Hematopoietic multipotent progenitor cell treated with erythropoietin and hydrocortisone succinate and interleukin-3 and kit ligand, for 6 days (in vitro differentiated cells): ENCODE results near the gene DCTN3.
A peak's percentile ranks its signal among the peaks of the same experiment; 100 is the strongest.
"Not testable (repeated sequence)": the region's sequence is repeated elsewhere in the genome, so short reads cannot be mapped to it uniquely, and the experiment has no call there.

Experiments
- DNase-seq: peaks from one replicate; pipeline ENCODE4 v3.0.0-alpha.2; 2015

The DCTN3 gene

GRCh38 chr9:34646211-34647083, 26.2 kb upstream of the DCTN3 start, which contains the start of gene GALT:
Gene GALT (plus strand): TSS chr9:34646675. CDS start chr9:34646705, 30 bp downstream.
- DNase-seq: peak; percentile 96

DNA sequence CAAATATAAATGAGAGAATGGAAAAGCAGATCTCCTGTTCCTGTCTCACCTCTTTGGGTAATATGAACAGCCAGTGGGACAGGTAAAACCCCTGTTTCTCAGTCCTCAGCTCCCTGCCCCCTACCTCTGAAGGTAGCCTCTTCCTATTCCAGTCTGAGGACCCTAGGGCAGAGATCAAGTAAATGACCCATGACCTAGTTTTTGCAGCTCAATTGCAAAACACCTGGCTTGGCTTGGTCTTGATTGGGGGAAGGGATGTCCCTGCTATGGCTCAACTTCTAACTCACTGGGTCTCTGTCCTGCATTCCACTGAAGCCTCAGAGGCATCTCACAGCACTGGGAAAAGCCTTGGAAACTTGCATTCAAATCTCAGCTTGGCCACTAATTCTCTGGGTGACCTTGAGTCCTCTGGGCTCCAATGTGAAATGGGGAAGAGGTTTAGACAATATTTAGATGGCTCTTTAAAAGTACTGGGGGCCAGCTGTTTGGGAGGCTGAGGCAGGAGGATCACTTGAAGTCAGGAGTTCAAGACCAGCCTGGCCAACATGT, 24.5 kb upstream of the DCTN3 start:
- no peak for DNase-seq

DNA sequence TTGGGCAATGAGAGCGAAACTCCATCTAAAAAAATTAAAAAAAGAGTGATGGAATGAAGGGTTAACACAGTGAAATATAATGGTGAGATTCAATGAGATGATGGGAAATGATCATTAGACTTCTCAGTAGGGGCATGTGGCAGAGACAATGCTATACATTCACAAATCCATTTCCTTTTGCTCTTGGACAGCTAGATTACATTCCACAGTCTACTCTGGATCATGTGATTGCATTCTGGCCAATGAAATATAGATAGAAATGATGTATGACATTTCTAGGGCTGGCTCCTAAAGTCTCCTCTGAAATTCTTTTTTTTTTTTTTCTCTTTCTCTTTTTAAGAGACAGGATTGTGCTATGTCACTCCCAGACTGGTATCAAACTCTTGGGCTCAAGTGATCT, 22.4 kb upstream of the DCTN3 start:
- DNase-seq: no peak

DNA sequence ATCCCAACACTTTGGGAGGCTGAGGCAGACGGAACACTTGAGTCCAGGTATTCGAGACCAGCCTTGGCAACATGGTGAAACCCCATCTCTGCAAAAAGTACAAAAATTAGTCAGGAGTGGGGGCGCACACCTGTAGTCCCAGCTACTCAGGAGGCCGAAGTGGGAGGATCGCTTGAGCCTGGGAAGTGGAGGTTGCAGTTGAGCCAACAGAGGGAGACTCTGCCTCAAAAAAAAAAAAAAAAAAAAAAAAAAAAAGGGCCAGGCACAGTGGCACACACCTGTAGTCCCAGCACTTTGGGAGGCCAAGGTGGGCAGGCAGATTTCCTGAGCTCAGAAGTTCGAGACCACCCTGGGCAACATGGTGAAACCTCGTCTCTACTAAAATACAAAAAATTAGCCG, 19.0 kb upstream of the DCTN3 start:
- not testable (repeated sequence) for DNase-seq

GRCh38 chr9:34638138-34638445, 17.8 kb upstream of the DCTN3 start:
- no peak for DNase-seq

- DNase-seq: peak; percentile 96
Measured at GRCh38 chr9:34637356-34638137, 17.3 kb upstream of the DCTN3 start, which contains the start of gene SIGMAR1. Gene SIGMAR1 (minus strand): TSS chr9:34637787. CDS start chr9:34637697, 90 bp downstream.

DNA sequence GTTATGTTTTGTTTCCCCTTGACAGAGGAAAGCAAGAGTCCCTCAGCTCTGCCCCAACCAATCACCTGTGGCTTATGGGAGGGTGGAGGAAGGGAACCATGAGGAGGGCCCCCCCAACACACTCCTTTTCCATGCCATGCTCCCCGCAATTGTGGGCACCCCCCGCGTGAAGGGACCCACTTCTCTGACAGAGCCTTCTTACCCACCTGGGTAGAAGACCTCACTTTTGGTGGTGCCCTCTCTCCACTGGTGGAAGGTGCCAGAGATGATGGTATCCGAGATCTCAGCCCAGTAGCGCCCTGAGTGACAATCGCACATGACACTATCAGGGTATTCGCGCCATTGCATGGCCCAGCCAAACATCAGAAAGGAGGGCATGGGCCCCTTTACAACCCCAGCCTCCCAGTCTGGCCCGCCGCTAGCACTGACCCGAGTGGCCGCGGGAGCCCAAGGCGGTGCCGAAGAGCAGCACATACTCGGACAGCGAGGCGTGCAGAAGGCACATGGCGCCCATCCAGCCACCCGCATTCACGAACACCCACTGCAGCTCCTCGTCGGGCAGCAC, 16.6 kb upstream of the DCTN3 start:
- peak; percentile 64 for DNase-seq

GRCh38 chr9:34635556-34635955, 15.3 kb upstream of the DCTN3 start:
- DNase-seq: no peak

DNA sequence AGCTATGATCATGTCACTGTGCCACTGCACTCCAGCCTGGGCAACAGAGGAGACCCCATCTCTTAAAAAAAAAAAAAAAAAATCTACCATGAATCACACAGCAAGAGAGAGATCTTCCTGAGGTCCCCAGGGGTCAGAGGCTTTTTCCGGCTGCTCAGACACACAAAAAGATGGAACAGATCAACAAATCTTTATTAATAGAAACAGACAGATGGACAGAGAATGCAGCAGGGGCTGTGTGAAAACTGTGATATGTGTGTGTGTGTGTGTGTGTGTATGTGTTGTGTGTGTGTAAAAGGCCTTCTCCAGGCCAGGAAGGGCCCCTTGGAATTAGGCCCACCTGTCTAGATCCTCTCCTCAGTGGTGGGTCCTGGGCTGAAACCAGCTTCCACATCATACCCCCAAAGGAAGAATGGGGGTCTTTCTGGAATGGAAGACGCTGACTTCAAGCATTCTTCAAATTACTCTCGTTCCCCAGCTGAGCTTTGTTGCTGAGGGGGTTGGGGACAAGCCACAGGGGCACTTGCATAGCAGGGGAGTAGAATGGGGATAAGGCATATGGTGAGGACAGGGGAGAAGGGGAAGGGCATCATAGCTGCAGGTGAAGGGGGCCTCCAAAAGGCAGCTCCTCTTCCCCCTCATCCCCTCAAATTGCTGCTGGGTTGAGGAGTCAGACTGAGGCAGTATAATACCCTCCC, 14.4 kb upstream of the DCTN3 start:
- no peak for DNase-seq

DNA sequence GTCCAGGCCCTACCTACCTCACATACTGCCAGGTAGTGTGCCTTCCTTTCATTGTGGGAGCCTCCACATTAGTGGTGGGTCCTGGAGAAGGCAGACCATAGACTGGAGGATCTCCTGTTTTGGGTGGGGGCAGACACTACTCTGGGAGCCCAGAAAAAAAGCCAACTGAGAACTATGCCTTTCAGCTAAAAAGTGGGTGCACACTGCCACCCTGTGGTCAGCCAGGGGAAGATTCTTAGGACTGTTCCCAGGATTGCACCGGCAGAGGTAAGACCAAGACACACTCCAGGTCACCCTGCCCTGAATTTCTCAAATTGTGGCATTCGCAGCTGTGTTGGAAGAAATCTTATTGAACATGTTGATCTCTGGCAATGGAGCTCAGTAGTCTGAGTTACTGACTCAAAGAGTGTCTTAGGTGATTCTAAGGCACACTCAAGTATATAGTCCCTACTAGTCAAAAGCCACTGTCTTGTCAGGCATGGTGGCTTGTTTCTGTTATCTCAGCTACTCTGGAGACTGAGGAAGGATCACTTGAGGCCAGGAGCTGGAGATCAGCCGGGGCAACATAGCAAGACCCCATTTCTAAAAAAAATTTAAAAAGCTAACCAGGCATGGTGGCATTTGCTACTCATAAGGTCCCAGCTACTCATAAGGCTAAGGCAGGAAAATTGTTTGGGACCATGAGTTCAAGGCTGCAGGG, 13.7 kb upstream of the DCTN3 start:
- peak; percentile 90 for DNase-seq

- DNase-seq: no peak
Measured at GRCh38 chr9:34633166-34633565, 12.9 kb upstream of the DCTN3 start.

DNA sequence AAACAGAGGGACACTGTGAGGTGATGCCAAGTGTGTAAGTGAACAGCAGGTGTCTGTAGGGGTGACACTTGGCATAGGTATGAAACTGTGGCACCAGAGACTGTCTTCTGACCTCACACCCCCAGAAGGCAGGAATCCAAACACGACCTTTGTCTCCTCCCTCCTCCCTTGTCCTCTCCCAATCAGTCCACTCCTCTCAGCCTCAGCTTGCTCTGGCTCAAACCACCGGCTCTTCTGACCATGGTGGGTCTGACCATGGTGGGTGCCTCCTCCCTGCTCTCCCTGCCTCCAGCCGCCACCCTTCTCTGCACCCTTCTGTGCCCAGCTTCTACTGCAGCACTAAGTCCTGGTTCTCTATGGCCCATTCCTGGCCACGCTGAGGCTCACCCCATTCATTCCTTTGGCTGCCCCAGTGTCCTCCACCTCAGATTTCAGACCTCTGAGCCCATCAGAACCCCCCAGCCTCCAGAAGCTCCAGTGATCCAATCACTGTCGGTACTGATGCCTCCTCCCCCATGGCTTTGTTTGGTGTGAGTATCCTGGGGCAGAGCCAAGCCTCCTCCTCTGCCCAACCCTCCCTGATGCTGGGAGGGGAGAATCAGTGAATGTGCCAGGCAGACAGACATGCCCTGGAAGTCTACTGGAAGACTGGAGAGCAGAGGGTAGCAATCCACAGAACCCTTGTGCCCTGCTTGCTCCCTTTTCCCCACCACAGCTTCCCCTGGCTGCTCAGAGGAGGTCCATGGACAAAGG, 10.3 kb upstream of the DCTN3 start:
- no peak for DNase-seq

DNA sequence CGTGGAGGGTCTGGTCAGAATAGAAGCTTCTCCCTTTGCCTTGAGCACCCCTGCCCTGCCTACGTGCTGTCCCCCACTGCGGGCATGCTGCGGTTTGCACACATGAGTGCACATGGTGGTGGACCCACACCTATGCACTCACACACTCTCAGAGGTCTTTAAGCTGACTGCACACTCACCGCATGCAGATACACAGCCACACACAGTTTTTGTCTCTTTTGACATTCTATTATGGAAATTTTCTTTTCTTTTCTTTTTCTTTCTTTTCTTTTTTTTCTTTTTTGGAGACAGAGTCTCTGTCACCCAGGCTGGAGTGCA, 9.2 kb upstream of the DCTN3 start:
- DNase-seq: no peak

GRCh38 chr9:34628656-34629490, 8.6 kb upstream of the DCTN3 start, which contains the start of gene ARID3C:
Gene ARID3C (minus strand): TSS chr9:34629066. CDS start chr9:34628014, 1,052 bp downstream.
- DNase-seq: peak; percentile 53

DNA sequence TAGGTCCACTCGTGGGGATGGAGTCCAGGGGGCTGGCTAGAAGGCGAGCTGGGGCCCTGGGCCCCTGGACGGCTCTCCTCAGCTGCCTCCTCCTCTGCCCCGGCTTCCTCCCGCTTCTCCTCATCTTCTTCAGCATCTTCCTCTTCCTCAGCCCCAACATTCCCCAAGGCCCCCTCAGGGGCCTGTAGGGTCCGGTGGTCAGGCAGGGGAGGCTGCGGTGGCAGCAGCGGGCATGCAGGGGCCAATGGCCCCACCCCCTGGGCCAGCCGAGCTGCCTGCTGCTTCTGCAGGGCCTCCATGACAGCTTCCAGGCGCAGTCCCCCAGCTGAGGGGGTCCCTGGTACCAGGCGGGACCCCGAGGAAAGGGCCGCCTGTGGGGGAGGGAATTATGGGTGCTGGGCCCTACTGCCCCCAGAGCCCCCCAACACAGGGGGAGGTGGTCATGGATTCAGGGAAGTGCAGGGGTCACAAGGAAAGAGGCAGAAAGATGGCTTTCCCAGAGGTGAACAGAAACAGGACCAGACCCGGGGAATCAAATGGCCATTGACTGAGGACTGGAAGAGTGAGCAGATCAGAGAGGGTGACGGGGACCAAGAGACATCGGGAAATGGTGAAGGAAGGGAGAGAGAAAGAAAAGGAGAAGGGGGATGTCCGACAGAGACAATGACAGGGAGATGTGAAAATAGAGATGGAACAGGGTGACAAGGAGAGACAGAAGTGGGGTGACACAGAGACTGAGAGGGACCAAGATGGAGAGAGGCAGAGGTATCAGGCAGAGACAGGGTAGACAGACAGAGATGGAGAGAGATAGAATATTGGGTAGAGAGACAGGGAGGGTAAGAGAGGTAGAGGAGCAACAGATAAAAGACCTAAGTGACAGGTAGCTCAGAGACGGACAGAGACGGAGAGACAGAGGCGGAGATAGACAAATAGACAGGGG, 7.7 kb upstream of the DCTN3 start:
- DNase-seq: no peak

DNA sequence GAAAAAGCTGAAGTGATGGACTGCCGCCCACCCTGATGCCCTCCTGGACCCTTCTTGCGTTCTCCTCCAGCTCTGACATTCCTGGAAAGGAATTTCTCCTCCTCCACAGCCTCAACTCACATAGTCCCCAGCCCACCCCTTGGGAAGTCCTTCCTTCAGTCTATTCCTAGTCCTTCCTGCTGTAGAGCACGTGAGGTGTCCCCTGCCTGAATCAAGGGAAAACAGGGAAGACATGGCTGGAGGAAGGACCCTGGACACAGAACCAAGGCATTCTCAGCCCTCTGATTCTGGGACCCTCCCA, 4.8 kb upstream of the DCTN3 start:
- DNase-seq: no peak

DNA sequence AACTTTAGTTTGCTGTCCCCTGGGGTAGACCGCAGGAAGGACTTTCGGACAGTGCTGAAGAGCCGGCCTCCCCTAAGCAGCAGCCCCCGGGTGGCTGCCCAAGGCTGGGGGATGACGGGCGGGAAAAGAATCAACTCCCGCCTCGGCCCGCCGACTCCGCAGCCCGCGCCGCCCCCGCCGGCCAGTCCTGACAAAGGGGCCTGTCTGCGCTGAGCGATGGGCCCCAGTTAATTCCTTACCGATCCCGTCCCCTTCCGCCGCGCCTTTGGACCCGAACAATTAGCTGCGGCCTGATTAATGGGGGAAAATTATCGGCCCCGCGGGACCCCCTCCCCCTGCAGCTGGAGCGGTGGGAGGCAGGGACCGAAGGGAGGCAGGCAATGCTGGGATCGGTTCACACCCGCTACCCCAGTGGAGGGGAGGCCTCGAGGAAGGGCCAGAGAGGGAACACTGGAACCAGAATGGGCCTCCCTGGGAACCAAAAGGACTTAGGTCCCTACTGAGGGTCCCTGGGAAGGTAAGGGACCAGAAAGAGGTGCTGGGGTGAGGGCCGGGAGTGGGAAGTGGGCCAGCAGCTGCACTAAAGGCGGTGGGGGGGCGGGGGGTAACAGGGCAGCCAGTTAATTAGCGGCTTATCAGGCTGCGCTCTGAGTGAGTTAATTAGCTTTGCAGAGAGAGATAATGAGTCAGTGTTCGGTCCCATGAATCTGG, 4.3 kb upstream of the DCTN3 start:
- no peak for DNase-seq

GRCh38 chr9:34623374-34624235, 3.3 kb upstream of the DCTN3 start:
- no peak for DNase-seq
